ENCODE measurements around the gene AFTPH.

GRCh38 chr2:64477037-64477436, 47.1 kb upstream of the AFTPH start:
- TF ChIP-seq ZNF121 (CRISPR knock-in tag; IDR thresholded peaks at IDR 0.05) (no peak), PREB (CRISPR knock-in tag; IDR thresholded peaks at IDR 0.05; ENCODE audit: borderline replicate concordance) (no peak), CTCF (IDR thresholded peaks at IDR 0.05) (no peak), AFF4 (CRISPR knock-in tag; IDR thresholded peaks at IDR 0.05; ENCODE audit: borderline replicate concordance) (no peak), ZBTB43 (CRISPR knock-in tag; IDR thresholded peaks at IDR 0.05) (no peak), KAT7 (CRISPR knock-in tag; IDR thresholded peaks at IDR 0.05; ENCODE audit: borderline replicate concordance) (no peak), CBFB (CRISPR knock-in tag; IDR thresholded peaks at IDR 0.05; ENCODE audit: low read depth) (no peak)
